WTC11 (cell line): ENCODE results near the gene SGPP1. TPM values are rescaled to one million over a fixed set of nuclear protein-coding genes. Genes with fewer than 3 reads are reported as not detected.

ENCODE experiments used
- ATAC-seq: fragments of 200-7000 bp; cut with Tn5 transposase; 2 replicates; pipeline ENCODE4 v1.10.0; 2021; ENCODE audit warnings: mild to moderate bottlenecking, moderate library complexity
- CTCF ChIA-PET: fragments of 300-600 bp; sonication (Branson Sonifier 250); formaldehyde crosslinking; loops from one replicate; lab custom pipeline; 2021; ENCODE audit warnings: antibody characterized with exemption; lab: Charles Lee
- POLR2A ChIA-PET: fragments of 350-600 bp; sonication (Branson Sonifier 250); formaldehyde crosslinking; loops from one replicate; lab custom pipeline; 2021; ENCODE audit warnings: antibody characterized with exemption; lab: Charles Lee
- DNase-seq: peaks from one replicate; pipeline ENCODE4 v3.0.0; 2021; ENCODE audit warnings: low spot score
- H3K27ac Mint-ChIP-seq: 2 replicates; pipeline ENCODE4 v1.8.0; 2021; ENCODE audit warnings: mixed read lengths
- H3K27me3 Mint-ChIP-seq: 2 replicates; pipeline ENCODE4 v1.8.0; 2021; ENCODE audit warnings: low read depth, mild to moderate bottlenecking, moderate library complexity, mixed read lengths
- H3K36me3 Mint-ChIP-seq: 2 replicates; pipeline ENCODE4 v1.8.0; 2021; ENCODE audit warnings: mixed read lengths
- H3K4me1 Mint-ChIP-seq: 2 replicates; pipeline ENCODE4 v1.8.0; 2022; ENCODE audit warnings: mixed read lengths
- H3K4me3 Mint-ChIP-seq: 2 replicates; pipeline ENCODE4 v1.8.0; 2021; ENCODE audit warnings: mild to moderate bottlenecking, moderate library complexity, mixed read lengths
- H3K9me3 Mint-ChIP-seq: 2 replicates; pipeline ENCODE4 v1.8.0; 2021; ENCODE audit warnings: mixed read lengths
- HMGA2 ChIP-seq: fragments of 250-450 bp; sonication (Bioruptor Pico); IDR thresholded peaks from 2 replicates; pipeline ENCODE4 v1.4.0; 2021; ENCODE audit warnings: mild to moderate bottlenecking, moderate library complexity
- JAZF1 ChIP-seq: fragments of 250-450 bp; sonication (Bioruptor Pico); IDR thresholded peaks from 2 replicates; pipeline ENCODE4 v1.9.0; 2021; ENCODE audit warnings: moderate library complexity, mild to moderate bottlenecking, inconsistent platforms
- JUN ChIP-seq: sonication (generic); formaldehyde crosslinking; IDR thresholded peaks from 2 replicates; pipeline ENCODE4 v1.8.0; 2023; ENCODE audit warnings: mild to moderate bottlenecking, missing genetic modification reagents
- KAT7 ChIP-seq: sonication (generic); formaldehyde crosslinking; IDR thresholded peaks from 2 replicates; pipeline ENCODE4 v1.8.1; 2023; ENCODE audit warnings: missing genetic modification reagents, mild to moderate bottlenecking, borderline replicate concordance
- MXD4 ChIP-seq: fragments of 250-450 bp; sonication (Bioruptor Pico); IDR thresholded peaks from 2 replicates; pipeline ENCODE4 v1.8.0; 2021; ENCODE audit warnings: mild to moderate bottlenecking, moderate library complexity, borderline replicate concordance
- RORB ChIP-seq: fragments of 250-450 bp; sonication (Bioruptor Pico); IDR thresholded peaks from 2 replicates; pipeline ENCODE4 v1.9.0; 2021; ENCODE audit warnings: mild to moderate bottlenecking
- ZBTB21 ChIP-seq: sonication (generic); formaldehyde crosslinking; IDR thresholded peaks from 2 replicates; pipeline ENCODE4 v1.8.1; 2023; ENCODE audit warnings: mild to moderate bottlenecking, missing genetic modification reagents, borderline replicate concordance
- ZNF121 ChIP-seq: sonication (generic); formaldehyde crosslinking; IDR thresholded peaks from 2 replicates; pipeline ENCODE4 v1.8.0; 2023; ENCODE audit warnings: missing genetic modification reagents
- ZNF396 ChIP-seq: fragments of 250-450 bp; sonication (Bioruptor Pico); IDR thresholded peaks from 2 replicates; pipeline ENCODE4 v1.8.0; 2021; ENCODE audit warnings: mild to moderate bottlenecking, moderate library complexity, borderline replicate concordance
- total RNA-seq: library from RNA; stranded (reverse); gene quantifications from 3 replicates; pipeline ENCODE4 v1.2.3, GENCODE V29; 2021
- TF ChIP-seq, protein P1 (sequence below): sonication (generic); formaldehyde crosslinking; IDR thresholded peaks from 2 replicates; pipeline ENCODE4 v1.8.0; 2022; ENCODE audit warnings: mild to moderate bottlenecking, missing genetic modification reagents
- TF ChIP-seq, protein P2 (sequence below): sonication (generic); formaldehyde crosslinking; IDR thresholded peaks from 2 replicates; pipeline ENCODE4 v1.8.0; 2022; ENCODE audit warnings: mild to moderate bottlenecking, missing genetic modification reagents
- TF ChIP-seq, protein P3 (sequence below): sonication (generic); formaldehyde crosslinking; IDR thresholded peaks from 2 replicates; pipeline ENCODE4 v1.8.1; 2023; ENCODE audit warnings: mild to moderate bottlenecking, missing genetic modification reagents, borderline replicate concordance
- TF ChIP-seq, protein P4 (sequence below): sonication (generic); formaldehyde crosslinking; IDR thresholded peaks from 2 replicates; pipeline ENCODE4 v1.8.0; 2023; ENCODE audit warnings: missing genetic modification reagents, mild to moderate bottlenecking, borderline replicate concordance
- TF ChIP-seq, protein P5 (sequence below): sonication (generic); formaldehyde crosslinking; IDR thresholded peaks from 2 replicates; pipeline ENCODE4 v1.8.0; 2023; ENCODE audit warnings: missing genetic modification reagents

SGPP1 gene
- total RNA-seq, 1 experiment from 2014 or later = 8.5 TPM

DNA sequence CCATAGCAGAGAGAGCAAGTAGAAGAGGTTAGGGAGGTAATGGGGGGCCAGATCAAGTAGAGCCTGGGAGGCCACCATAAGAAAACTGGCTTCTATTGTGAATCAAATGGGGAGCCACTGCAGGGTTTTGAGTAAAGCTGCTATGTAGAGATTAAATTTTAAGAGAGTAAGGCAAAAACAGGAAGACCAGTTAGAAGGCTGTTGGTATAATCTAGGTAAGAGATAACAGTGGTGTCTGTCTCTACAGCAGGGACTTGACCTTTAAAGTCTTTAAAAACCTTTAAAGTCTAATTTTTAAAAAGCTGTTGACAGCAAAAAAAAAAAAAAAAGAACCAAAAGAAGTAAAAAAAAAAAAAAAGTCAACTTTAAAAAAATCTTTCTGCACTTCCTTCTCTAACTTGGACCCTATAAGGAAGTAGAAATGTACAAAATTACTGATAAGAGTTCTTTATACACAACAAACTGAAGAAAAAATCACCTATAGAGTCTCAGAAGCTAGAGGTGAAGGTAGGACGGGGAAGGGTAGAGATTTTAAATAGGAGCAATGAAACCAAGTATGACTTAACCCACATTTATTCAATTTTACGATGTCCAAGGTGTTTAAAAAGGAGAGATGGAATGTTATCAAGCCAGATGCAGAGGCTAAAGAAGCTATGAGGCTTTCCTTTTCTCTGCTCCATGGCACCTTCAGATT is 26.1 kb downstream of the SGPP1 start:
- DNase-seq = no peak
- H3K36me3 Mint-ChIP-seq = no peaks in the 10 kb centered on the region
- H3K4me1 Mint-ChIP-seq = peaks cover 4% of the 10 kb centered on the region; the same call in 1 of the 2 replicates
- CTCF ChIA-PET = no interaction called here
- H3K4me3 Mint-ChIP-seq = no peak overlapping the region
- TF ChIP-seq, protein P1, sequence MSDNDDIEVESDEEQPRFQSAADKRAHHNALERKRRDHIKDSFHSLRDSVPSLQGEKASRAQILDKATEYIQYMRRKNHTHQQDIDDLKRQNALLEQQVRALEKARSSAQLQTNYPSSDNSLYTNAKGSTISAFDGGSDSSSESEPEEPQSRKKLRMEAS (CRISPR knock-in tag) = no peak
- TF ChIP-seq, protein P2, sequence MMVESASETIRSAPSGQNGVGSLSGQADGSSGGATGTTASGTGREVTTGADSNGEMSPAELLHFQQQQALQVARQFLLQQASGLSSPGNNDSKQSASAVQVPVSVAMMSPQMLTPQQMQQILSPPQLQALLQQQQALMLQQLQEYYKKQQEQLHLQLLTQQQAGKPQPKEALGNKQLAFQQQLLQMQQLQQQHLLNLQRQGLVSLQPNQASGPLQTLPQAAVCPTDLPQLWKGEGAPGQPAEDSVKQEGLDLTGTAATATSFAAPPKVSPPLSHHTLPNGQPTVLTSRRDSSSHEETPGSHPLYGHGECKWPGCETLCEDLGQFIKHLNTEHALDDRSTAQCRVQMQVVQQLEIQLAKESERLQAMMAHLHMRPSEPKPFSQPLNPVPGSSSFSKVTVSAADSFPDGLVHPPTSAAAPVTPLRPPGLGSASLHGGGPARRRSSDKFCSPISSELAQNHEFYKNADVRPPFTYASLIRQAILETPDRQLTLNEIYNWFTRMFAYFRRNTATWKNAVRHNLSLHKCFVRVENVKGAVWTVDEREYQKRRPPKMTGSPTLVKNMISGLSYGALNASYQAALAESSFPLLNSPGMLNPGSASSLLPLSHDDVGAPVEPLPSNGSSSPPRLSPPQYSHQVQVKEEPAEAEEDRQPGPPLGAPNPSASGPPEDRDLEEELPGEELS (CRISPR knock-in tag) = no peak
- TF ChIP-seq ZNF396 (CRISPR knock-in tag) = no peak
- no peak for TF ChIP-seq JAZF1 (CRISPR knock-in tag)
- no peak for TF ChIP-seq RORB (CRISPR knock-in tag)
- TF ChIP-seq, protein P3, sequence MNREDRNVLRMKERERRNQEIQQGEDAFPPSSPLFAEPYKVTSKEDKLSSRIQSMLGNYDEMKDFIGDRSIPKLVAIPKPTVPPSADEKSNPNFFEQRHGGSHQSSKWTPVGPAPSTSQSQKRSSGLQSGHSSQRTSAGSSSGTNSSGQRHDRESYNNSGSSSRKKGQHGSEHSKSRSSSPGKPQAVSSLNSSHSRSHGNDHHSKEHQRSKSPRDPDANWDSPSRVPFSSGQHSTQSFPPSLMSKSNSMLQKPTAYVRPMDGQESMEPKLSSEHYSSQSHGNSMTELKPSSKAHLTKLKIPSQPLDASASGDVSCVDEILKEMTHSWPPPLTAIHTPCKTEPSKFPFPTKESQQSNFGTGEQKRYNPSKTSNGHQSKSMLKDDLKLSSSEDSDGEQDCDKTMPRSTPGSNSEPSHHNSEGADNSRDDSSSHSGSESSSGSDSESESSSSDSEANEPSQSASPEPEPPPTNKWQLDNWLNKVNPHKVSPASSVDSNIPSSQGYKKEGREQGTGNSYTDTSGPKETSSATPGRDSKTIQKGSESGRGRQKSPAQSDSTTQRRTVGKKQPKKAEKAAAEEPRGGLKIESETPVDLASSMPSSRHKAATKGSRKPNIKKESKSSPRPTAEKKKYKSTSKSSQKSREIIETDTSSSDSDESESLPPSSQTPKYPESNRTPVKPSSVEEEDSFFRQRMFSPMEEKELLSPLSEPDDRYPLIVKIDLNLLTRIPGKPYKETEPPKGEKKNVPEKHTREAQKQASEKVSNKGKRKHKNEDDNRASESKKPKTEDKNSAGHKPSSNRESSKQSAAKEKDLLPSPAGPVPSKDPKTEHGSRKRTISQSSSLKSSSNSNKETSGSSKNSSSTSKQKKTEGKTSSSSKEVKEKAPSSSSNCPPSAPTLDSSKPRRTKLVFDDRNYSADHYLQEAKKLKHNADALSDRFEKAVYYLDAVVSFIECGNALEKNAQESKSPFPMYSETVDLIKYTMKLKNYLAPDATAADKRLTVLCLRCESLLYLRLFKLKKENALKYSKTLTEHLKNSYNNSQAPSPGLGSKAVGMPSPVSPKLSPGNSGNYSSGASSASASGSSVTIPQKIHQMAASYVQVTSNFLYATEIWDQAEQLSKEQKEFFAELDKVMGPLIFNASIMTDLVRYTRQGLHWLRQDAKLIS (CRISPR knock-in tag) = no peak
- TF ChIP-seq JUN (CRISPR knock-in tag) = no peak
- no peak for TF ChIP-seq ZNF121 (CRISPR knock-in tag)
- no peak for TF ChIP-seq HMGA2 (CRISPR knock-in tag)
- TF ChIP-seq ZBTB21 (CRISPR knock-in tag) = no peak
- TF ChIP-seq MXD4 = no peak
- no peak for TF ChIP-seq KAT7 (CRISPR knock-in tag)
- TF ChIP-seq, protein P4, sequence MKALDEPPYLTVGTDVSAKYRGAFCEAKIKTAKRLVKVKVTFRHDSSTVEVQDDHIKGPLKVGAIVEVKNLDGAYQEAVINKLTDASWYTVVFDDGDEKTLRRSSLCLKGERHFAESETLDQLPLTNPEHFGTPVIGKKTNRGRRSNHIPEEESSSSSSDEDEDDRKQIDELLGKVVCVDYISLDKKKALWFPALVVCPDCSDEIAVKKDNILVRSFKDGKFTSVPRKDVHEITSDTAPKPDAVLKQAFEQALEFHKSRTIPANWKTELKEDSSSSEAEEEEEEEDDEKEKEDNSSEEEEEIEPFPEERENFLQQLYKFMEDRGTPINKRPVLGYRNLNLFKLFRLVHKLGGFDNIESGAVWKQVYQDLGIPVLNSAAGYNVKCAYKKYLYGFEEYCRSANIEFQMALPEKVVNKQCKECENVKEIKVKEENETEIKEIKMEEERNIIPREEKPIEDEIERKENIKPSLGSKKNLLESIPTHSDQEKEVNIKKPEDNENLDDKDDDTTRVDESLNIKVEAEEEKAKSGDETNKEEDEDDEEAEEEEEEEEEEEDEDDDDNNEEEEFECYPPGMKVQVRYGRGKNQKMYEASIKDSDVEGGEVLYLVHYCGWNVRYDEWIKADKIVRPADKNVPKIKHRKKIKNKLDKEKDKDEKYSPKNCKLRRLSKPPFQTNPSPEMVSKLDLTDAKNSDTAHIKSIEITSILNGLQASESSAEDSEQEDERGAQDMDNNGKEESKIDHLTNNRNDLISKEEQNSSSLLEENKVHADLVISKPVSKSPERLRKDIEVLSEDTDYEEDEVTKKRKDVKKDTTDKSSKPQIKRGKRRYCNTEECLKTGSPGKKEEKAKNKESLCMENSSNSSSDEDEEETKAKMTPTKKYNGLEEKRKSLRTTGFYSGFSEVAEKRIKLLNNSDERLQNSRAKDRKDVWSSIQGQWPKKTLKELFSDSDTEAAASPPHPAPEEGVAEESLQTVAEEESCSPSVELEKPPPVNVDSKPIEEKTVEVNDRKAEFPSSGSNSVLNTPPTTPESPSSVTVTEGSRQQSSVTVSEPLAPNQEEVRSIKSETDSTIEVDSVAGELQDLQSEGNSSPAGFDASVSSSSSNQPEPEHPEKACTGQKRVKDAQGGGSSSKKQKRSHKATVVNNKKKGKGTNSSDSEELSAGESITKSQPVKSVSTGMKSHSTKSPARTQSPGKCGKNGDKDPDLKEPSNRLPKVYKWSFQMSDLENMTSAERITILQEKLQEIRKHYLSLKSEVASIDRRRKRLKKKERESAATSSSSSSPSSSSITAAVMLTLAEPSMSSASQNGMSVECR (CRISPR knock-in tag) = no peak
- TF ChIP-seq, protein P5, sequence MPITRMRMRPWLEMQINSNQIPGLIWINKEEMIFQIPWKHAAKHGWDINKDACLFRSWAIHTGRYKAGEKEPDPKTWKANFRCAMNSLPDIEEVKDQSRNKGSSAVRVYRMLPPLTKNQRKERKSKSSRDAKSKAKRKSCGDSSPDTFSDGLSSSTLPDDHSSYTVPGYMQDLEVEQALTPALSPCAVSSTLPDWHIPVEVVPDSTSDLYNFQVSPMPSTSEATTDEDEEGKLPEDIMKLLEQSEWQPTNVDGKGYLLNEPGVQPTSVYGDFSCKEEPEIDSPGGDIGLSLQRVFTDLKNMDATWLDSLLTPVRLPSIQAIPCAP = no peak
- TF ChIP-seq, all 79 proteins: peak for 0
- peak; percentile 28; the same call in 1 of the 2 replicates for ATAC-seq
- POLR2A ChIA-PET = interaction anchor here (0.5 to 0.6 kb wide), 2 partner anchors 31 to 61 kb away, joined by 4 read pairs; no protein-coding TSS in a partner anchor
- H3K27me3 Mint-ChIP-seq = no peaks in the 10 kb centered on the region
- no peak overlapping the region for H3K27ac Mint-ChIP-seq
- no peaks in the 10 kb centered on the region for H3K9me3 Mint-ChIP-seq
